Mucosa of gallbladder (tissue), 1 donor: ENCODE measurements around the gene FOSL2. TPM values are rescaled to one million over a fixed set of nuclear protein-coding genes. Genes with fewer than 3 reads are reported as not detected.
A peak's percentile ranks its signal among the peaks of the same experiment; 100 is the strongest.

Experiments
- DNase-seq: peaks from one replicate; pipeline ENCODE4 v3.0.0-alpha.2; 2020; ENCODE audit warnings: low spot score
- total RNA-seq: library from RNA; stranded (reverse); gene quantifications from one replicate; pipeline ENCODE4 v1.2.1, GENCODE V29; 2021
- donor health status: DM: no; HTN: no; CAD: no.

The FOSL2 gene
- 162 TPM for total RNA-seq

- peak; percentile 98 for DNase-seq
Measured at GRCh38 chr2:28392297-28393113, at the start of gene FOSL2. Gene FOSL2, plus strand, starts transcription at chr2:28392858. Its CDS starts 863 bp downstream, at chr2:28393721.

- no peak for DNase-seq
Measured at GRCh38 chr2:28343184-28343942, 49.3 kb upstream of the FOSL2 start.

- no peak for DNase-seq
Measured at GRCh38 chr2:28343971-28344715, 48.5 kb upstream of the FOSL2 start.

GRCh38 chr2:28344756-28345373 is 47.8 kb upstream of the FOSL2 start:
- DNase-seq, result no peak

GRCh38 chr2:28345619-28346018 is 47.0 kb upstream of the FOSL2 start:
- DNase-seq, result no peak

GRCh38 chr2:28346587-28346986 is 46.1 kb upstream of the FOSL2 start:
- no peak for DNase-seq

- DNase-seq, result no peak
Measured at GRCh38 chr2:28347193-28347592, 45.5 kb upstream of the FOSL2 start.

GRCh38 chr2:28347596-28347995 is 45.1 kb upstream of the FOSL2 start:
- DNase-seq, result no peak

GRCh38 chr2:28348149-28348567 is 44.5 kb upstream of the FOSL2 start:
- no peak for DNase-seq

GRCh38 chr2:28348921-28349320 is 43.7 kb upstream of the FOSL2 start:
- DNase-seq, result no peak

- DNase-seq, result no peak
Measured at GRCh38 chr2:28349546-28350165, 43.0 kb upstream of the FOSL2 start.

GRCh38 chr2:28350196-28350595 is 42.5 kb upstream of the FOSL2 start:
- DNase-seq, result no peak

GRCh38 chr2:28350791-28351285 is 41.8 kb upstream of the FOSL2 start:
- DNase-seq, result no peak

GRCh38 chr2:28351621-28352020 is 41.0 kb upstream of the FOSL2 start:
- no peak for DNase-seq

GRCh38 chr2:28352104-28352503 is 40.6 kb upstream of the FOSL2 start:
- no peak for DNase-seq

GRCh38 chr2:28352610-28353195 is 40.0 kb upstream of the FOSL2 start:
- no peak for DNase-seq

GRCh38 chr2:28354920-28355520 is 37.6 kb upstream of the FOSL2 start:
- DNase-seq, result no peak

- DNase-seq, result peak; percentile 72
Measured at GRCh38 chr2:28355521-28356094, 37.0 kb upstream of the FOSL2 start.

GRCh38 chr2:28356095-28356911 is 36.4 kb upstream of the FOSL2 start:
- peak; percentile 92 for DNase-seq
